ENCODE data around the gene SERINC2. TPM values are rescaled to one million over a fixed set of nuclear protein-coding genes. Genes with fewer than 3 reads are reported as not detected.

The SERINC2 gene
- under 1 TPM in 1 of 2 experiments, not detected in 1; 0.13 TPM for total RNA-seq

DNA sequence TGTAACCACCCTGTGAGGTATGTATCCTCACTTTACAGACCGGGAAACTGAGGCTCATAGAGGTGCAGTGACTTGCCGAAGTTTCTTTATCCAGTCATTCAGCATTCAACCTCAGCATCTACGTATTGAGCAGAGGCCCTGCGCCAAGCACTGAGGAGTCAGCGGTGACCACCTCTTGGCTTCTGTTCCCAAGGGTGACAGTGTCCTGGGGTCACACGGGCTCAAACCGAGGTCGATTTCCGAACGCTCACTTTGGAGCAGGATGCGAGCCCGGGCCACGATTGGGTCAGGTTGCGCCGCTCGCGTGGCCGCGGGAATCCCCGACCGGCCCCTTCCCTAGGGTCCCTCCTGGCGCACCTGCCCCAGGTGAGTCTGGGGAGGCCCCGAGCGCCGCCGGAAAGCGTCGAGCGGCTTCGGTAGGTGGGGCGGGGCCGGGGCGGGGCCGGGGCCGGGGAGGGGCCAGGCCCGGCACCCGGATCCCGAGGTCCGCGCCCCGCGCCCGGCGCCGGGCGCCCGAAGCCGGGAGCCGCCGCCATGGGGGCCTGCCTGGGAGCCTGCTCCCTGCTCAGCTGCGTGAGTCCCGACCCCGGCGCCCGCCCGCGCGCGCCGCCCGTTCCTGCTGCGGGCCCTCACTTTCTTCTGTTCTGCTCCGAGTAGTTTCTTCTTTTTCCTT lies at the start of gene SERINC2:
SERINC2 (plus strand) TSS at position 482 of the 673 bp plus-strand sequence; CDS start at position 535, 53 bp downstream.
- H3K27ac Mint-ChIP-seq = peak within 1 kb of the TSS; percentile 50

DNA sequence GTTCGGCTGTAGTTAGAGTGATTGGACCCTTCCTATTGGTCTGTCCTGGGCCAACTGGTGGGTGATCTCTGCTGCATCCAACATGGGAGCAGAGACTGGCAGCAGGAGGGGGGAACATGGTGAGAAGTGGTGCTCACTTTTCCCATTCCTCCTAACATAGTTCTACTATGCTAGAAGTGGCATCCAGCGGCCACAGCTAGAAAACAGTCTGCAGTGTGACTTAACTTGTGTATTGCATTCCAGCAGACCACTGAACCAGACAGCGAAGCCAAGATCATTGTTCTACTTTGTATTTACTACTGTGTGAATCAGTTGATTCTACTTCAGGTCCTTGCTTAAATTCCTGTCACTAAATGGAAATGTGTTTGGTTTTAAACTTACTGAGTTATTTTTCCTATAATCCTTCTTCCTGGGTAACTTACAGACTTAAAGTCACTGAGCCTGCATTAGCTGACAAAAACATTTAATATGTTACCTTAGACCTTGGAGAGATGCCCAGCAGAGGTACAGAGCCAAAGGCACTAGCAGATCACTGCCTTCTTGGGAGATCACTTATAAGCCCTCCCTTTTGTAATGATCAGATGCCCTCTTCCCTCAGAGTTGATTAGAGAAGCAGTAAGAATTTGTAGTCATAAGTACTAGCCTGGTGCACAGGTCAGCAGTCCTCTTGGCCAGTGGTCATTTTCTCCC lies 48.3 kb upstream of the SERINC2 start:
- DNase-seq (no peak), ATAC-seq (no peak)
- Mint-ChIP-seq H3K36me3 (ENCODE audit: low read depth) (peaks cover 3% of the 10 kb centered on the region), H3K27ac (no peak overlapping the region), H3K9me3 (ENCODE audit: insufficient read depth) (no peaks in the 10 kb centered on the region), H3K4me1 (ENCODE audit: low read depth) (no peaks in the 10 kb centered on the region), H3K27me3 (ENCODE audit: low read depth) (no peaks in the 10 kb centered on the region), H3K4me3 (no peak overlapping the region)
- POLR2A ChIA-PET = no interaction called here
- CTCF ChIA-PET = interaction anchor here (1.2 kb wide), 1 partner anchor 30 kb away, joined by 3 read pairs; no protein-coding TSS in a partner anchor

More for the DNA sequence above, at the start of gene SERINC2:
- Mint-ChIP-seq H3K4me1 (ENCODE audit: low read depth) (peaks cover 4% of the 10 kb centered on the region), H3K9me3 (ENCODE audit: insufficient read depth) (no peaks in the 10 kb centered on the region), H3K4me3 (peak within 1 kb of the TSS; percentile 78), H3K27me3 (ENCODE audit: low read depth) (peaks cover 51% of the 10 kb centered on the region), H3K36me3 (ENCODE audit: low read depth) (no peaks in the 10 kb centered on the region)
- ChIA-PET CTCF (interaction anchor here (1.1 to 3.9 kb wide), 2 partner anchors 18 to 136 kb away, joined by 3 to 19 read pairs; no protein-coding TSS in a partner anchor), POLR2A (no interaction called here)
- ATAC-seq = peak; percentile 75
- no peak for DNase-seq

DNA sequence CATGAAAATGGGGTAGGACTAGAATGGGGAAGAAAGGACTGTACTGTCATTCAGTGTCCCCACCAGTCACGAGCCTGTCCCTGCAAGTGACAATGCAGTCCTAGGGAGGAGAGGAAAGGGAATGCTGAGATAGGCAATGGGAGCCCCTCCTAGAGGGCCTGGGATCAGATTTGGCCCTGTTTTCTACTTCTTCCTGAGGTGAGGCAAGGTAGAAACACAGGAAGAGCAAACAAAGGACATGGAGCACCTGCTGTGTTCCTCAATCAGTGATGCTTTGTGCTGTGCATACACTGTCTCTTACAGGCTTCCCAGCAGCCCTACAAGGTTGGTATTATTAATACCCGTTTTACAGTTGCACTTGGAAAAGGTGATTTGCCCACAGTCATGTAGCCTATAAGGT lies 46.2 kb upstream of the SERINC2 start:
- no peak overlapping the region for H3K4me3 Mint-ChIP-seq
- no peaks in the 10 kb centered on the region for H3K27me3 Mint-ChIP-seq (ENCODE audit: low read depth)
- H3K9me3 Mint-ChIP-seq (ENCODE audit: insufficient read depth) = no peaks in the 10 kb centered on the region
- peak overlapping the region; percentile 37 for H3K27ac Mint-ChIP-seq
- DNase-seq (no peak), ATAC-seq (no peak)
- peaks cover 3% of the 10 kb centered on the region for H3K36me3 Mint-ChIP-seq (ENCODE audit: low read depth)
- H3K4me1 Mint-ChIP-seq (ENCODE audit: low read depth) = no peaks in the 10 kb centered on the region
- ChIA-PET CTCF (no interaction called here), POLR2A (no interaction called here)

DNA sequence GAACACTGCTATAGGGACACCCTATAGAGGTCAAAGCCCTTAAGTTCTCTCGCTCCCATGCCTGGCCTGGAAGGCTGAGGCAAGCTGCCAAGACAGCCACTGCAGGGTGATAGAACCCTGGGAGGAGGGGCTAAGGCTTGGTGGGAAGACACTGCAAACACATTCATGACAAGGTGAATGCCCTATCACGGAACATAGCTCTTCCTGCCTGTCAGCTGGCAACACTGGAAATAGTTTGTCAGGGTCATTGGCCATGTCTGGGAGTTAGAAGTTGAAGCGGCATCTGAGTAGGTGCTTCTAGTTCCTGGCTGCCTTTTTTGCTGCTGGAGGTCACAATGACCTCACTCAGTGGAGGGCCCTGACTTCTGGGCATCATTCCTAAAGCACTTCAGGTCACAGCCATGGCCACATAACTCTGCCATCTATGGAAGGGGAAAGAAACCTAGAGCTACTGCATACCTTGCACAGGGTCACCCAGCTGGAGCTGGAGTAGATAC lies 44.4 kb upstream of the SERINC2 start:
- ATAC-seq = no peak
- no peaks in the 10 kb centered on the region for H3K9me3 Mint-ChIP-seq (ENCODE audit: insufficient read depth)
- peaks cover 2% of the 10 kb centered on the region for H3K27me3 Mint-ChIP-seq (ENCODE audit: low read depth)
- POLR2A ChIA-PET = interaction anchor here (0.6 kb wide), 1 partner anchor 26 kb away, joined by 3 read pairs; no protein-coding TSS in a partner anchor
- peaks cover 3% of the 10 kb centered on the region for H3K36me3 Mint-ChIP-seq (ENCODE audit: low read depth)
- peaks cover 11% of the 10 kb centered on the region for H3K4me1 Mint-ChIP-seq (ENCODE audit: low read depth)
- no peak overlapping the region for H3K27ac Mint-ChIP-seq
- CTCF ChIA-PET = interaction anchor here (4.3 kb wide), 1 partner anchor 27 kb away, joined by 18 read pairs; no protein-coding TSS in a partner anchor
- no peak for DNase-seq
- H3K4me3 Mint-ChIP-seq = no peak overlapping the region

DNA sequence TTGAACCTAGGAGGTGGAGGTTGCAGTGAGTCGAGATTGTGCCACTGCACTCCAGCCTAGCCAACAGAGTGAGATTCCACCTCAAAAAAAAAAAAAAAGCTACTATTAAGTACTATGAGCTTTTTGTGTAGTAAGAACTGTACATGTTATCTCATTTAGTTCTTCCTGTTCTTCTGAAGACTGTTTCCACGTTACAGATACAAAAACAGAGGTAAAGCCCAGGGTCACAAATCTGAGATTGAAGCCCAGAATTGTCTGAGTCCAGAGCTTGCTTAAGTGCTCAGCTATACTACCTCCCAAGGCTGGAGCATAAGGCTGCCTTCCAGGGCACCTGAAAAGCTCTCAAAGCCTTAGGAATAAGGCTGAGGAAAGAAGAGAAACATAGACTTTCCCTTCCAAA lies 43.0 kb upstream of the SERINC2 start:
- Mint-ChIP-seq H3K4me3 (no peak overlapping the region), H3K27me3 (ENCODE audit: low read depth) (peaks cover 2% of the 10 kb centered on the region), H3K27ac (no peak overlapping the region), H3K9me3 (ENCODE audit: insufficient read depth) (no peaks in the 10 kb centered on the region), H3K4me1 (ENCODE audit: low read depth) (peaks cover 13% of the 10 kb centered on the region), H3K36me3 (ENCODE audit: low read depth) (no peaks in the 10 kb centered on the region)
- ChIA-PET POLR2A (no interaction called here), CTCF (interaction anchor here (4.3 kb wide), 1 partner anchor 25 kb away, joined by 18 read pairs; no protein-coding TSS in a partner anchor)
- no peak for DNase-seq
- no peak for ATAC-seq

DNA sequence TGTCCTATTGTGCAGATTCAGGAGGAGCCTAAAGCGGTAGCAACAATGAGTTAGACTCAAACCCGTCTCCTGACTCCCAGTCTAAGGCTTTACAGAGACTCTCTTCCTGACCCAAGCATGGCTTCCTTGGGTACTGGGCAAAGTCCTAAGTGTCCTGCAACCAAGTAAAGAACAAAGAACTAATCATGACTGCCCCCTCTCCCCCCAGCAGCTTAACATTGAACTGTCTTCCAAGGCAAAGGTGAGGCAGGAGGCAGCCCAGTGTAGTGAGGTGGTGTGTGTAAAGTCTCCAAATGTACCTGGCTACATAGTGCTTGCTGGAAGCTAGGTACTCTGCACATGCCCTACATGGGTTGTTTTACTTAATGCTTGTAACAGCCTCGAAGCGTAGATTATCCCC lies 42.4 kb upstream of the SERINC2 start:
- POLR2A ChIA-PET = no interaction called here
- H3K27me3 Mint-ChIP-seq (ENCODE audit: low read depth) = peaks cover 2% of the 10 kb centered on the region
- DNase-seq = no peak
- H3K4me1 Mint-ChIP-seq (ENCODE audit: low read depth) = peaks cover 13% of the 10 kb centered on the region
- no peak overlapping the region for H3K4me3 Mint-ChIP-seq
- H3K9me3 Mint-ChIP-seq (ENCODE audit: insufficient read depth) = no peaks in the 10 kb centered on the region
- no peak for ATAC-seq
- CTCF ChIA-PET = interaction anchor here (4.3 kb wide), 1 partner anchor 25 kb away, joined by 18 read pairs; no protein-coding TSS in a partner anchor
- no peak overlapping the region for H3K27ac Mint-ChIP-seq
- H3K36me3 Mint-ChIP-seq (ENCODE audit: low read depth) = no peaks in the 10 kb centered on the region

DNA sequence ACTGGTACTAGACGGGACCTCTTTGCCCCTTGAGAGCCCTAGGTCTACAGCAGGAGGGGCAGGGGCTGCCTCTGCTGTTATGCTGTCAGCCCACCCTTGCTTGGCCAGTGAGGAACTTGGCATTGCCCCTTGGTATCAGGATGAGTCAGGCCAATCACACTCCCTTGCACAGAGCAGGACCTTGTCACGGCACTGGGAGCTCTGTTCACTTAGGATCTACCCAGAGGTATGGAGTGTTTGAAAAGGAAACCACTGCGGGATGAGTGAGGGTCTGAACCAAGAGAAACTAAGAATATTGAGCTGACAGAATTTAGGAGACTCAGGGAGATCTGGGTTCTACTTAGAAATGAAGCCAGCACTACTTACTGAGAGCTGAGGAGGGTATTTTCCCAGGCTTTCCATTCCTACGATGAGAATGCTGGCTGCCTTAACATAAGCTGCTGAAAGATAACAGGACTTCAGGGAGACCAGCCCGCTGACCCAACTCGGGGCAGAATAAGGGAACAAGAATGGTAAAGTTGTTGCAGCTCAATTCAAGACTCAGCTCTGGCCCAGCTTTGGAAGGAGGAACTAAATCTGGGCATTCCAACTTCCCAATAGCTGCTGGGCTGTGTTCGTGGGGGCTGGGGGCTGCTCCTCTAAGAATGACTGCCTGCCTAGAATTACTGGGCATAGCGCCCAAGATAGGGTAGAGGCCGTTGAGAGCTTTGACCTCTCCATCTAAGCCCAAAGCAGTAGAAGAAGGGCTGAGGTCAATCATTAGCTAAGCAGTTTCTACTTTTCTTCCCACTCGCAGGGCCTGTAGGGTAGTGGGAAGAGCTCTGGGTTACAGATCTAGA lies 41.7 kb upstream of the SERINC2 start:
- ATAC-seq (no peak), DNase-seq (no peak)
- no peaks in the 10 kb centered on the region for H3K36me3 Mint-ChIP-seq (ENCODE audit: low read depth)
- H3K4me1 Mint-ChIP-seq (ENCODE audit: low read depth) = peaks cover 15% of the 10 kb centered on the region
- H3K9me3 Mint-ChIP-seq (ENCODE audit: insufficient read depth) = no peaks in the 10 kb centered on the region
- POLR2A ChIA-PET = interaction anchor here (0.6 kb wide), 1 partner anchor 200 kb away, joined by 3 read pairs; no protein-coding TSS in a partner anchor
- H3K4me3 Mint-ChIP-seq = no peak overlapping the region
- peaks cover 2% of the 10 kb centered on the region for H3K27me3 Mint-ChIP-seq (ENCODE audit: low read depth)
- no peak overlapping the region for H3K27ac Mint-ChIP-seq
- CTCF ChIA-PET = interaction anchor here (1.0 to 4.3 kb wide), 3 partner anchors 24 to 192 kb away, joined by 3 to 18 read pairs (median 4); no protein-coding TSS in a partner anchor

DNA sequence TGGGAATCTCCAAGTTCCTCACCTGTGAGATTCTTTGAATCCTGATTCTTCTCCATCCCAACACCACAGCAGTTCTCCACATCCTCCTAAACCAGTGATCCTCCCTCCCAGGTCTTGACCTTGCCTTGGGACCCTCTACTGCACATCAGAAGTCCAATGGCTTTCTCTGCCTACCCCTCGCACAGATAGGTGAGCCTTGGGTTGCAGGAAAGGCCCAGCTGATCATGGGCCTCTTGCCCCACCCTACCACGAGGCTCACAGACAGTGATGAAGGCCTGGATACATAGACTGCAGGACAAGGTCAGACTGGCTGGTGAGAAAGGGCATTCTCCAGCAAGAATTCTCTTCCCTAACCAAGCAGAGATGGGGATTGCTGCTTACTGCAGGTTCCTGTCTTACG lies 41.0 kb upstream of the SERINC2 start:
- Mint-ChIP-seq H3K27me3 (ENCODE audit: low read depth) (peaks cover 2% of the 10 kb centered on the region), H3K36me3 (ENCODE audit: low read depth) (no peaks in the 10 kb centered on the region), H3K9me3 (ENCODE audit: insufficient read depth) (no peaks in the 10 kb centered on the region), H3K27ac (no peak overlapping the region), H3K4me3 (no peak overlapping the region), H3K4me1 (ENCODE audit: low read depth) (peaks cover 20% of the 10 kb centered on the region)
- CTCF ChIA-PET = interaction anchor here (1.0 to 1.5 kb wide), 2 partner anchors 177 to 191 kb away, joined by 3 to 4 read pairs; no protein-coding TSS in a partner anchor
- no peak for DNase-seq
- POLR2A ChIA-PET = interaction anchor here (0.6 kb wide), 1 partner anchor 201 kb away, joined by 3 read pairs; no protein-coding TSS in a partner anchor
- no peak for ATAC-seq

DNA sequence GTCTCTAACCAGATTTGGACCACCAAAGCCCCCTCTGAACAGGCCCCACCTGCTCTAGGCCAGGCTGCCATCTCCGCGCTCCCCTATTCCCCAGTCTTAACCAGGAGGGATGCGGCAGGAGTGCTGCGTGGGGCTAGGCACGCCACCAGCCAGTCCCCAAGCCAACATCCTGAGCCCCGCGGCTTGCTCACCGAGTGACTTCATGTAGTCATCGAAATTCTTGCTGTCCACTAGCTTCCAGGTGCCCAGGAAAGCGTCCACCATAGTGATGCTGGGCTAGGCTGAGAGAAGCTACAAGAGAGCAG lies 40.3 kb upstream of the SERINC2 start:
- H3K27ac Mint-ChIP-seq = no peak overlapping the region
- DNase-seq (no peak), ATAC-seq (no peak)
- no peaks in the 10 kb centered on the region for H3K36me3 Mint-ChIP-seq (ENCODE audit: low read depth)
- peaks cover 4% of the 10 kb centered on the region for H3K27me3 Mint-ChIP-seq (ENCODE audit: low read depth)
- POLR2A ChIA-PET = interaction anchor here (0.9 to 1.1 kb wide), 2 partner anchors 27 to 76 kb away, joined by 3 read pairs; partner anchors contain the start of genes SNRNP40 and ZCCHC17
- H3K9me3 Mint-ChIP-seq (ENCODE audit: insufficient read depth) = no peaks in the 10 kb centered on the region
- CTCF ChIA-PET = interaction anchor here (1.0 to 1.8 kb wide), 5 partner anchors 22 to 416 kb away, joined by 3 to 17 read pairs (median 4); no protein-coding TSS in a partner anchor
- peaks cover 20% of the 10 kb centered on the region for H3K4me1 Mint-ChIP-seq (ENCODE audit: low read depth)
- H3K4me3 Mint-ChIP-seq = no peak overlapping the region

DNA sequence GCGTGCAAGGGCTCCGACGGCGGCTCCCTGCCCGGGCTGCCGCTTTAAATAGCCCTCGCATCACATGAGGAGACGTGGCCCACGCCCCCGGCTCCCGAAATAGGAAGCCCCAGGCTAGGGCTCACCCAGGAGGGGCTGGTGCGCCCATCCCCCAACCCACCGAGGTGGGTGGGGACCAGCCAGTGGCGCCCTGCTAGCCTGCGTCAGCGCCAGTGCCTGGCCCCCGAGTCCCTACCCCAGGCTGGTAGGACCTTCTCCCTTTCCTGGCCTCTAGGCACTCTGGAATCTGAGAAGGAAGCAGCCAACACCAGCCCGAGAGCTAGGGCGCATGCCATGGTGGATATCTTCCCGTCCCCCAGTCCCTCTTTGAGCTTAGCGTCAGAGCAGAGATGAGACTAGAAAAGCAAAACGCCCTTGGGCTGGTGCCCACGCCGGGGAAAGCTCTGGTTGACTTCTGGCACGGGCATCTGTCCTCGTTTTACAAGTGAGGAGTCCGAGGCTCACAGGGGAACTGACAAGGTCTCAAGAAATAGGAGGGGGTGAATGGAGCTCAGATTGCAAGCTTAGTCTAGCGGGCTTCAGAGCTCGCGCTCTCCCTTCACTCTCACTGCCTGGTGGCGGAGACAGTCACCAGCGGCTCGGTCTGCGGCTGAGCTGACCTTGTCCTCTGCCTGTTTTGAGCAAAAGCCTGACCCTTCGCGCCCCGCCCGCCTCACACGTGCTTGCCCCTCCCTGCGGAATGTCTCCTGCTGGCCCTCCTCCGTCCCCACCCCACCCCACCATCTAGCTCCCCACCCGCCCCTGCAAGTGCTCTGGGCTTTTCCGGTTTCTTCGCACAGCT lies 39.7 kb upstream of the SERINC2 start, which contains the start of gene FABP3:
FABP3 (minus strand) TSS at position 21 of the 841 bp plus-strand sequence. CDS start 62 bp downstream, outside the sequence.
- peak; percentile 74 for ATAC-seq
- CTCF ChIA-PET = interaction anchor here (0.6 to 1.8 kb wide), 7 partner anchors 11 to 416 kb away, joined by 3 to 17 read pairs (median 4); no protein-coding TSS in a partner anchor
- Mint-ChIP-seq H3K36me3 (ENCODE audit: low read depth) (no peaks in the 10 kb centered on the region), H3K27ac (peak within 1 kb of the TSS; percentile 13), H3K27me3 (ENCODE audit: low read depth) (peaks cover 4% of the 10 kb centered on the region), H3K4me1 (ENCODE audit: low read depth) (peaks cover 20% of the 10 kb centered on the region), H3K4me3 (peak within 1 kb of the TSS; percentile 67), H3K9me3 (ENCODE audit: insufficient read depth) (no peaks in the 10 kb centered on the region)
- peak; percentile 46 for DNase-seq
- POLR2A ChIA-PET = interaction anchor here (0.7 to 1.1 kb wide), 4 partner anchors 9 to 77 kb away, joined by 3 to 5 read pairs (median 3); partner anchors contain the start of genes SNRNP40 and ZCCHC17
